ENCODE results near the gene LLGL2.
"Not testable (repeated sequence)": the region's sequence is repeated elsewhere in the genome, so short reads cannot be mapped to it uniquely, and the experiment has no call there.

Gene LLGL2, protein sequence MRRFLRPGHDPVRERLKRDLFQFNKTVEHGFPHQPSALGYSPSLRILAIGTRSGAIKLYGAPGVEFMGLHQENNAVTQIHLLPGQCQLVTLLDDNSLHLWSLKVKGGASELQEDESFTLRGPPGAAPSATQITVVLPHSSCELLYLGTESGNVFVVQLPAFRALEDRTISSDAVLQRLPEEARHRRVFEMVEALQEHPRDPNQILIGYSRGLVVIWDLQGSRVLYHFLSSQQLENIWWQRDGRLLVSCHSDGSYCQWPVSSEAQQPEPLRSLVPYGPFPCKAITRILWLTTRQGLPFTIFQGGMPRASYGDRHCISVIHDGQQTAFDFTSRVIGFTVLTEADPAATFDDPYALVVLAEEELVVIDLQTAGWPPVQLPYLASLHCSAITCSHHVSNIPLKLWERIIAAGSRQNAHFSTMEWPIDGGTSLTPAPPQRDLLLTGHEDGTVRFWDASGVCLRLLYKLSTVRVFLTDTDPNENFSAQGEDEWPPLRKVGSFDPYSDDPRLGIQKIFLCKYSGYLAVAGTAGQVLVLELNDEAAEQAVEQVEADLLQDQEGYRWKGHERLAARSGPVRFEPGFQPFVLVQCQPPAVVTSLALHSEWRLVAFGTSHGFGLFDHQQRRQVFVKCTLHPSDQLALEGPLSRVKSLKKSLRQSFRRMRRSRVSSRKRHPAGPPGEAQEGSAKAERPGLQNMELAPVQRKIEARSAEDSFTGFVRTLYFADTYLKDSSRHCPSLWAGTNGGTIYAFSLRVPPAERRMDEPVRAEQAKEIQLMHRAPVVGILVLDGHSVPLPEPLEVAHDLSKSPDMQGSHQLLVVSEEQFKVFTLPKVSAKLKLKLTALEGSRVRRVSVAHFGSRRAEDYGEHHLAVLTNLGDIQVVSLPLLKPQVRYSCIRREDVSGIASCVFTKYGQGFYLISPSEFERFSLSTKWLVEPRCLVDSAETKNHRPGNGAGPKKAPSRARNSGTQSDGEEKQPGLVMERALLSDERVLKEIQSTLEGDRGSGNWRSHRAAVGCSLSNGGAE

DNA sequence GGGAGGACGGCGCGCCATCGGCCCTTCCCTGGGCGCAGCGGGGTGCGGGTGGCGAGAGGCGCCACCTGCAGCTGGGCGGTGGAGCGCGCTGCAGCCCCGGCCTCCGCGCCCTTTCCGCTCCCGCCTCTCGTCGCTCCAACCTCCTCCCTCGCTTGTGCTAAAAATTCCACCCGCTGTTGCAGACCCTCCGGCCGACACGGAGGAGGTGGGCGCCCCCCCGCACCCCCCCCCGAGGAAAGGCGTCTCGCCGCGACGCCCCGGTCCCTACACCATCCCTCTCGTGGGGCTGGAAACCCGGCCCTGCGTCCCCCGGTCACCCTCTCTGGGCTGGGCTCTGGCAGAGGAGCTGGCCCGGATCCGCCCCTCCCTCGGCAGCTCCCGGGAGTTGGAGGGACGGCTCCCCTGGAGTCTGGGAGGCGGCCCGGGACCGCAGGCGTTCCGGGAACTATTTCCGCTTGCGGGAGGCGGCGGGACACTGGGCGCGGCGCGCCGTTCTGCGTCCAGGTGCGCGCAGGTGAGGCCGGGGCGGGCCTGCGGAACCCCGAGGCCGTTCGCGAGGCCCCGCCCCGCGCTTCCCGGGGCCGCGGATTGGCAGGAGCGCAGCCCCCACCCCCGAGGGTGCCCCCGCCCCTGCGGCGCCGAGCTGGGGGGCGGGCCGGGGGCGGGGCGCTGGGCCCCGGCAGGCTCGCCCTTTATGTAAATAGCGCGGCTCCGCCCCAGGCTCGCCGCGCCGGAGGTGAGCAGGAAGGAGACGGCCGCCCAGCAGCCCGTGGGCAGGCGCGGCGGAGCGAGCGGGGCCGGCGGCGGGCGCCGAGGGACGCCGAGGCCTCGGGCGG, at the start of gene LLGL2:
LLGL2 (plus strand) TSS at position 728 of the 836 bp plus-strand sequence. CDS start 17,730 bp downstream, outside the sequence.
- peak; percentile 58 for DNase-seq (ENCODE audit: low spot score)

DNA sequence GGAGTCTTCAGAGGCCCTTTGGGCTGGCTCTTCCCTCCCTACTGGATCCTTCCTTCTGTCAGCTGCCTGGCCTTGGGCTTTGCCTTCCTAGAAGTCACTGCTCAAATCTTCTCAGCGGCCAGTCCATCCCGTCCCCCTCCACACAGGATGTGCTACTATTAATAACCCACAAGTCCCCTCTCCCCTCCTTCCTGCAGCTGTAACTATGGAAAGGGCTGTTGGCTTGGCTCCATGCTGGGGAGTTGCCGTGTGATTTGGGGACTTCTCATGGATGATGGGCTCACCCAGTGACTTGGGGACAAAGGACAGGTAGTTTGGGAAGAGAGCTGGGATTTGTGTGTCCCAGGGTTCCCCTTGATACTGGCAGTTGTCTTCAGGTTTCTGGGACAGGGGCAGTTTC, 49.6 kb upstream of the LLGL2 start:
- DNase-seq (ENCODE audit: low spot score) = no peak

DNA sequence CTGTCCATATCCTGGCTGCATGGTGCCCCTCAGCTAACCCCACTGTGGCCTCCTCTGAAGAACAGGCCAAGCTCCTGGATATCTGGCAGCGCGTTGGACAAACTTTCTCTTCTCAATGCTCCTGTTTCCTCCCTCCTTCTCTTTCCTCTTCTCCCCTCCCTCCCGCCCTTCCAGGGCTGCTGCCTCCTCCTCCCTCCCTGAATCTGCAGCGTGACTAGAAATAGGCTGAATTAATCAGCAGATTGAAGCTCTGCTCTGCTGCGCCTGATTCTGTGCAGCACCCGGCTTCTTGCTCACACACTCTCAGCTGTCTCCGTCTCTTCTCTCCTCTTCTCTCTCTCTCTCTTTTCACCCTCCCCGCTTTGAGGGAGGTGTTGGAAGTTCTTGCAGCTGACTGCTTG, 49.2 kb upstream of the LLGL2 start:
- peak; percentile 78 for DNase-seq (ENCODE audit: low spot score)

DNA sequence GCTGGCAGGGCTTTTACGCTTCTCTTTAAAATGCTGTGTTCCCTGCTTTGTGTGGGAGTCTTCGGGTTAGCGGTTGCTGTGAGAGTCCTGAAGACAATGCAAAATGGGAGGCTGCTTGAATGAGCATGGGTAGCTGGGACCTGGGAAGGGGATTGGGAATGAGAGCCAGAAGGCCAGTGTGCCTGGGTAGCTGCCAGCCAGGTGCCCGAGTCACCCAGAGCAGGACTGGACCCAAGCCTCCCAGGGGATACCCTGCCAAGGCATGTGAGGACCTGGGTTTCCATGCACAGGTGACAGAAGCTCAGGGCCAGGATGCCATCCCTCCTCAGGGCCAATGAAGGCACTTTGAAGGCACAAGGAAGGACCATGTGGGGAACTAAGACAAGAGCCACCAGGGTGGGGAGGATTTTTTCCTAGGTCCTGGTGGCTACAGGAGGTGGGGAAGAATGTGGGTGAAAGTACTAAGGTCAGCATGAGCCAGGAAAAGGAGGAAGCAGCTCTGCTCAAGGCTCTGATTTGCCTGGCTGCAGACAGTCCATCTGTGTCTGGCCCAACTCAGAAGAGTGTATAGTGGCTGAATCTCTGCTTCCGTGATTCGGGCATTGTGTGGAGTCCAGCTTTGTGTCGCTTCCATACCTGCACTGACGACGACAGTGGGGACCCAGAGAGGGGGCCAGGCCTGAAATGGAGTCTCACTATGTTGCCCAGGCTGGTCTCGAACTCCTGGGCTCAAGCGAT, 48.6 kb upstream of the LLGL2 start:
- DNase-seq (ENCODE audit: low spot score) = no peak

DNA sequence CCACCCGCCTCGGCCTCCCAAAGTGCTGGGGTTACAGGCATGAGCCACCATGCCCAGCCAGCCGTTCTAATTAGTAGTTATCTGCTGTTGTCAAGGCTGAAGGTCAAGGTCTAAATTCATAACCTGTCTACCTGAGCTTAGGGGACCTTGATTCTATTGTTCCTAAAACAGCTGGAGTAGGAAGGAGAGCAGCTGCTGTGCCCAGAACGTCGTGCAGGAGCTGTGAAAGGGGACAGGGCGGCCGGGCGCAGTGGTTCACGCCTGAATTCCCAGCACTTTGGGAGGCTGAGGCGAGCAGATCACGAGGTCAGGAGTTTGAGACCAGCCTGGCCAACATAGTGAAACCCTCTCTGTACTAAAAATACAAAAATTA, 48.0 kb upstream of the LLGL2 start:
- not testable (repeated sequence) for DNase-seq (ENCODE audit: low spot score)

DNA sequence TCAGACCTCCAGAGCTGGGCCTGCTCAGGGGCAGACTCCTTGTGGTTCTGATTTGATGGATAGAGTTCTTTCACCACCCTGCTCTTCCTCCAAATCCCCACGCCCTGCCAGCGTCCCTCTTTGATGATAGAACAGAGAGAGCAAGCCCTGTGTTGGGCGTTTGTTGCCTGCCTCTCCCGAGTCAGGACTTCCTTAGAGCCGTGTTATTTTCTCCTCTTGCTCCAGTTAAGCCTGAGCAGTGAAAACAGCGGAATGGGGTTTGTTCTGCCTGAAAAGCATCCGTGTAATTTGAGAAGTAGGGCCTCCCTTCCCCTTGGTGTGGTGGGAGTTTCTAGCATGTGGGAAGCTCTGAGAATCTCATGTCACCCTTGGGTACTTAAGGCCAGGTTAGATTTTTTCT, 47.0 kb upstream of the LLGL2 start:
- DNase-seq (ENCODE audit: low spot score) = no peak

DNA sequence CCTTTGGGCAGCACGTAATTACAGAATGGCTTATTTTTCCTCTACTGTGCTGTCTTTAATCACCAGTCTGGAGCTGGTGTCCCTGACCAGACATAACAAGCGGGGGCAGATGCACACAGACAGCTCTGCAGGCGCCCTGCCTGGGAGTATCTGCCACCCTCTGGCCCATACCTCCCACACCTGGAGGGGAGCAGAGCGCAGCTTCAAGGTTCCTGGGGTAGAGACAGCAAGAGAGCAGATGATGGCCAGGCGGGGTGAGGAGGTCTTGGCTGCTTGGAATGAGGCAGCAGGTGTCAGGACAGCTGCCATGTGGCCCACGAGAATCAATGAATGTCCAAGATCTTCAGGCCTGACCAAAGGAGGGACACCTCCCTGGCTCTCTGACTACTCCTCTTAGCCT, 45.2 kb upstream of the LLGL2 start:
- DNase-seq (ENCODE audit: low spot score) = no peak

DNA sequence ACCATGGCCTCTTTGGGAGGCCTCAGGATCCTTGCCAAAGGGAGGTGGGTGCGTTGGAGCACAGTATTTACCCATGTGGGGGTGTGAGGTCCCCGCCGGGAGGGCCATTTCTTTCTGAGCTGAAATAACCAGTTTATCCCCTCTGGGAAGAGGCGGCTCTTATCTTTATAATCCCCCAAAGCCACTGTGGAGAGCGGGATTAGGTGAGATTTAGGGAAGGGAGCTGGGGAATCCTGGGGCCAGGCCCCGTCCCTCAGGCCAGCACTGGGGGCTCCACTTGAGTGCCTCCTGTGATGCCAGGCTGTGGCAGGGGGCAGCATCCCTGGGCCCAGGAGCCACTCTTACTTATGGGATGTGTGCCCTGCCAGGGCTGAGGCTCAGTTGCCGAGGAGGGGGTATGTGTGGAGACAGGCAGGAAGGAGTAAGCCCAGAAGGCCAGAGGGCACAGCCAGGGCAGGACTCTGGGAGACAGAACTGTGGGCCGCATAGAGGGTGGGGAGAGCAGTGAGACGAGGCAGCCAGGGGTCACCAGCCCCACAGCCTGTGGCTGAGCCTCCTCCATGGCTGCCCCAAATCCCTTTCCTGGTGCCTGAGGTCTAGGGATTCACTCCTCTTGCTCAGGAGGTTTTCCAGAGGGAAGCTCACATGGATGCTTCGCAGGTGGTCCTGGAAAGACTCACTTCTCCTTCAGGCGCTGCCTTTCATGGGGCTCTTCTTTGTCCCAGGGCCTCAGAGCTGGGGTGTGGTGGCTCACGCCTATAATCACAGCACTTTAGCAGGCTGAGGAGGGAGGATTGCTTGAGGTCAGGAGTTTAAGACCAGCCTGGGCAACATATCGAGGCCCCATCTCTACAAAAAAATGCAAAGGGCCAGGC, 44.1 kb upstream of the LLGL2 start:
- no peak for DNase-seq (ENCODE audit: low spot score)

DNA sequence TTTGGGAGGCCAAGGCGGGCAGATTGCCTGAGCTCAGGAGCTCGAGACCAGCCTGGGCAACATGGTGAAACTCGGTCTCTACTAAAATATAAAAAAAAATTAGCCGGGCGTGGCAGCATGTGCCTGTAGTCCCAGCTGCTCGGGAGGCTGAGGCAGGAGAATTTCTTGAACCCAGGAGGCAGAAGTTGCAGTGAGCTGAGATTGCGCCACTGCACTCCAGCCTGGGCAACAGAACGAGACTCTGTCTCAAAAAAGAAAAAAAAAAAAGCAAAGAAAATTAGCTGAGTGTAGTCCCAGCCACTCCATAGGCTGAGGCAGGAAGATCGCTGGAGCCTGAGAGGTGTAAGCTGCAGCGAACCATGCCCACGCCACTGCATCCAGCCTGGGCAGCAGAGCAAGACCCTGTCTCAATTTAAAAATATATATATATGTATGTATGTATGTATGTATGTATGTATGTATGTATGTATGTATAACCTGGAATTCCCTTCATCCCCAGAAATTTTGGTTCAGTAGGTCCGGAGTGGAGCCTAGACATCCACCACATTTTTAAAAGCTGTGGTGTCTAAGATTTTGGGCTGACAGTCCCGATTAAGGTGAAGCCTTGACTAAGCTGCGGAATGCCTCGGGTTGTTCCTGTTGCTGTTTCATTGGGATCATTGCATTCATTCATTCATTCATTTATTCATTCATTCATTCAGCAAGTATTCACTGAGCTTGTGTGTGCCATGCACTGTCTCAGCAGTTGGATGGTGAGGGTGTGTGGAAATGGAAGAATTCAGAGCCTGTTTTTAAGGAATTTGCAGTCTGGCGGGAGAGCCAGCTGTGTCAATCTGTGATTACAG, 43.2 kb upstream of the LLGL2 start:
- DNase-seq (ENCODE audit: low spot score) = no peak

- no peak for DNase-seq (ENCODE audit: low spot score)
These were observed 39.8 kb upstream of the LLGL2 start for GRCh38 chr17:75485688-75486087.

DNA sequence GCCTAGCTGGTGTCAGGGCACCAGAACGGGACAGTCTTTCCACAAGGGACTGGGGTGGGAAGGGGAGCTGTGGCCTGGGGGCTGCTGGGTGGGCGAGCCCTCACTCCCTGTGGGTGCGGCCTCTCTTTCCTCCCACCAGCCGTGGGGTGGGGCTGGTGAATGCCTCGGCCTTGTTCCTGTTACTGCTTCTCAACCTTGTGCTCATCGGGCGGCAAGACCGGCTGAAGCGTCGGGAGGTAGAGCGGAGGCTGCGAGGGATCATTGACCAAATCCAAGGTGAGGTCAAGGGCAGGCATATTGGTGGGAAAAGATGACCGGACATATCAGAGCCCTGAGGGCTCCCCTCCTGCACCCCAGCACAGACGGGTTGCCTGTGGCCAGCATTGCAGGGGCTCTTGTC, 39.3 kb upstream of the LLGL2 start:
- DNase-seq (ENCODE audit: low spot score) = no peak

DNA sequence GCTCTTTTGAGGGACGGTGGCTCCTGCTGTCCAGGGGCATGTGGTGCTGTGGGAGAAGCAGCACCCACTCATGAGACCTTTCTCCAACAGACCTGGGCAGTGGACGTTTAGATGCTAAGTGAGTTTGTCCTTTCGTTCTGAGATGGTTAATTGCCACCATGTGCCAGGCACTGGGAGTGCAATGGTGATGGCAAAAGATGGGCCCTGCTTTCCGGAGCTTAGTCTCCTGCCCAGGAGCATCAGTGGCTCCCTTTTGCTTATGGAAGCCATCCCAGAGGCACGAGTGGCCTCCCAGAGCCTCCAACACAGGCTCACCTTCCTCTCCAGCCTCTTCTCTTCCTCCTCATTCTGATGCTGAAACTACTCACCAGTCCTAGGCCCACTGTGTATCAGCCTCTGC, 38.5 kb upstream of the LLGL2 start:
- no peak for DNase-seq (ENCODE audit: low spot score)

- DNase-seq (ENCODE audit: low spot score) = peak; percentile 46
These were observed 38.0 kb upstream of the LLGL2 start for GRCh38 chr17:75487351-75488070.

DNA sequence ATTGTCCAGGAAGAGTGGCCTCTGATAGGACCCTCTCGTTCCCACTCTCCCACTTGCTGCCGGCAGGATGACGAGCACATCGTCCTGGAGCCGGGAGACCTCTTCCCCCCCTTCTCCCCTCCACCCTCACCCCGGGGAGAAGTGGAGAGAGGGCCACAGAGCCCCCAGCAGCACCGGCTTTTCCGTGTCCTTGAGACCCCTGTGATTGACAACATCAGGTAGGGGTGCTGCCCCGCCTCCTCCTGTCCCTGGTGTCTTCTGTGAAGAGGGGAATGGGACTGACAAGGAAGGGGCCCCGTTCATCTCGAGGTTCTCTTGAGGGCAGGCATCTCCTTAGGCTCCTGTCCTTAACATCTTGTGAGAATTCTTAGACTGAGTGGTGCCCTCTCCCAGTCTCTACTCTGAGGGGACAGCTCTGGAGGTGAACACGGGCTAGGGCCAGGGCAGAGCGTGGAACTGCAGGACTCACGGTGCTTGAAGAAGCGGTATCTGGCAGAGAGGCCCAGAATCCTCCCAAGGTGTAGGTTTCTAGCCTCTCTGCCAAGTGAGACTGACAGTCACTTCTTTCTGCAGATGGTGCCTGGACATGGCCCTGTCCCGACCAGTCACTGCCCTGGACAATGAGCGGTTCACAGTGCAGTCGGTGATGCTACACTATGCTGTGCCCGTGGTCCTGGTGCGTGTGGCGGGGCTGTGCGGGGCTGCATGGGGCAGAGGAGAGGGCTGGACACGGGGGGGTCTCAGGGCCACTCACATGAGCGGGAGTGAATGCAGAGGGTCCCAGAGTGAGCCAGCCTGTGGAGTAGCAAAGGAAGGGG, 36.6 kb upstream of the LLGL2 start:
- DNase-seq (ENCODE audit: low spot score) = peak; percentile 35

GRCh38 chr17:75489511-75489955, 36.0 kb upstream of the LLGL2 start:
- DNase-seq (ENCODE audit: low spot score) = no peak

DNA sequence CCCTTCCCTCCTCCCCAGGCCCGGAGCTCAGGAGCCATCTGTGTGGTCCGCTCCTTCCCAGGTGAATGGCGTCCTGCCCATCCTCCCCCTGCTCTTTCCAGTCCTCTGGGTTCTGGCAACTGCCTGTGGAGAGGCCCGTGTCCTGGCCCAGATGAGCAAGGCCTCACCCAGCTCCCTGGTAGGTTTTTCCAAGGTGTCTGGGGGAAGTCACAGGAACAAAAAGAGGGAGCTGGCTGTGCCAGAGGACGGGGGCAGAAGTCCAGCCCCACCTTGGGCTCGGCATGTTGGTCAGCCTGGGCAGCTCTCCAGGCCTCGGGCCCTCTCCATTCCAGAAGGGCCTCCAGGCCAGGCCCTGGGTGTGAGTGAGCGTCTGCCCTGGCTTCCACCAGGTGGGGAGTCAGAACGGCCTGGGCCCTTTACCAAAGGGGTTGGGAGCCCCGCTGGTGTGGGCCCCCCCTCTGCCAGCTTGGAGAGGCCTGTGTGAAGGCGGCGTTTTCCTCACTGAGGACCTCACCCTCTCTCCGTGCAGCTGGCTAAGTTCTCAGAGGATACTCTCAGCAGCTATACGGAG, 35.2 kb upstream of the LLGL2 start:
- no peak for DNase-seq (ENCODE audit: low spot score)

DNA sequence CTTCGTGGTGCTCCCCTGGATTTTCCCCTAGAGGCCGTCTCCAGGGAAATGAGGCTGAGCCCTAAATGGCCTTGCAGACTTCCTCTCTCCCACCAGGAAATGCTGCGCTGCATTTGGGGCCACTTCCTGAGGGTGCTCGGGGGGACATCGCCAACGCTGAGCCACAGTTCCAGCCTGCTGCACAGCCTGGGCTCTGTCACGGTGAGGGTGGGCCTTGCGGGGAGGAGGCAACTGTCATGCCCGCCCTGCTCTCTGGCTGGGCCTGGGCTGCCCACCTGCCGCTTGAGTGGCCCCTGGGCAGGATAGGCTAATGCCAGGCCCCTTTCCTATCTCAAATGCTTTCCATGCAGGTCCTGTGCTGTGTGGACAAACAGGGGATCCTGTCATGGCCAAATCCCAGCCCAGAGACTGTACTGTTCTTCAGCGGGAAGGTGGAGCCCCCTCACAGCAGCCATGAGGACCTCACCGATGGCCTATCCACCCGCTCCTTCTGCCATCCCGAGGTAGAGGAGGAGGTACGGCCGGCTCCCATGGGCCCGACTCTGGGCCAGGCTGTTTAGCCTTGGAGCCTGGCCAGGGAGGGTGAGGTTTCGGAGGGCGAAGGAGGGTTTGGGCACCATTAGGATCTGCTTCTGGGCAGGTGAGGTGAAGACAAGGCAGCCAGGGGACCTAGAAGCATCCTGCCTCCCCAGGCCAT, 34.4 kb upstream of the LLGL2 start:
- DNase-seq (ENCODE audit: low spot score) = no peak
